Psoas muscle (tissue), 8 donors: ENCODE measurements around the gene KLRC2. TPM values are rescaled to one million over a fixed set of nuclear protein-coding genes. Genes with fewer than 3 reads are reported as not detected.
"Not testable (repeated sequence)": the region's sequence is repeated elsewhere in the genome, so short reads cannot be mapped to it uniquely, and the experiment has no call there.

ENCODE experiments used
- ATAC-seq, 4 donors: fragments of 200-7000 bp; cut with Tn5 transposase; one replicate each; pipeline ENCODE4 v1.9.1; 2020; ENCODE audit warnings: moderate library complexity in 3 of 4, mild to moderate bottlenecking in 2 of 4
- DNase-seq, 2 donors: peaks; one replicate each; pipeline ENCODE4 v3.0.0-alpha.2; 2020
- H3K27ac ChIP-seq: fragments of 200-600 bp; one replicate; pipeline ENCODE4 v1.8.0; 2022
- H3K27me3 ChIP-seq, 3 donors: fragments of 200-600 bp in 1 of 3; one replicate each; pipeline versions ENCODE4 v1.6.1 to v1.8.0; 2013 to 2022; ENCODE audit warnings: low read length in 2 of 3, mild to moderate bottlenecking in 2 of 3, moderate library complexity in 1 of 3; ENCODE audit not compliant: insufficient read depth in 3 of 3
- H3K36me3 ChIP-seq, 2 donors: fragments of 200-600 bp in 1 of 2; one replicate each; pipeline versions ENCODE4 v1.6.1 to v1.8.0; 2013 to 2022; ENCODE audit warnings: low read depth in 1 of 2, mild to moderate bottlenecking in 1 of 2, moderate library complexity in 1 of 2; ENCODE audit not compliant: insufficient read depth in 1 of 2
- H3K4me1 ChIP-seq: fragments of 200-600 bp; one replicate; pipeline ENCODE4 v1.8.0; 2022
- H3K4me3 ChIP-seq: fragments of 200-600 bp; one replicate; pipeline ENCODE4 v1.8.0; 2022; ENCODE audit warnings: mild to moderate bottlenecking
- H3K9me3 ChIP-seq: fragments of 200-600 bp; one replicate; pipeline ENCODE4 v1.8.0; 2022
- CTCF ChIP-seq: fragments of 200-600 bp; IDR thresholded peaks from one replicate; pipeline ENCODE4 v1.8.0; 2022; ENCODE audit warnings: antibody characterized with exemption
- WGBS, 3 donors: extraction: QIAGEN DNeasy Blood & Tissue Kit; methylation state at CpG; one replicate each; pipeline versions ENCODE4 v1.1.6 to v1.1.7; 2013; 5-methylcytosine and 5-hydroxymethylcytosine counted together
- intact Hi-C, 2 donors: fragments of 100-400 bp; cut with DNase I; formaldehyde crosslinking; loops; one replicate each; pipeline versions ENCODE4 v1.11.0 to v1.14.2; 2022
- long read RNA-seq, 2 donors: library from polyadenylated mRNA; unstranded; transcript quantifications; one replicate each; pipeline ENCODE4 v2.0.0, GENCODE V29; 2021
- polyA plus RNA-seq, 3 donors: library from polyadenylated mRNA; stranded (reverse); fragments of 200-250 nt; gene quantifications; one replicate each; pipeline ENCODE4 v1.2.3, GENCODE V29; 2013
- total RNA-seq, 4 donors: library from RNA; stranded (reverse); fragmentation: NEBNext Ultra II Directional in 2 of 4; extraction: Animal tissue kit (Norgen Biotek cat#: 25700) in 2 of 4; gene quantifications; one replicate each; pipeline versions ENCODE4 v1.2.1 to v1.2.4, GENCODE V29; 2021 to 2023
- donor health status: healthy with polysubstance abuse.
- donor health status: DM: no; HTN: no; CAD: no; lungs with moderate emphysema.
- donor health status: Bipolar disorder and iron deficiency.
- donor health status: healthy.
- donor health status: DM: yes; HTN: yes; CAD: no.
- donor health status: DM: no; HTN: no; CAD: no.
- donor health status: DM: no; HTN: no; CAD: no.
- donor health status: DM: yes; HTN: yes; CAD: no.

The KLRC2 gene
- total RNA-seq (not detected), polyA plus RNA-seq (not detected)
- long read RNA-seq, donor 1 = 0 reads
- long read RNA-seq, donor 2 = 0 reads

- intact Hi-C loops, H3K27me3 ChIP-seq, H3K4me3 ChIP-seq, H3K9me3 ChIP-seq, H3K4me1 ChIP-seq, DNase-seq, H3K36me3 ChIP-seq, ATAC-seq, H3K27ac ChIP-seq: not testable (repeated sequence)
- WGBS, 3 donors = 43 to 60% (median 46%) methylated on average over 3 of the region's 3 CpGs
Measured at GRCh38 chr12:10435816-10436215, at the start of gene KLRC2. Gene KLRC2 (minus strand): TSS chr12:10436010. CDS start chr12:10435986, 24 bp downstream.

GRCh38 chr12:10481901-10482300, 46.1 kb upstream of the KLRC2 start:
- H3K4me1 ChIP-seq, H3K4me3 ChIP-seq, intact Hi-C loops, H3K27ac ChIP-seq, H3K27me3 ChIP-seq, ATAC-seq, H3K9me3 ChIP-seq, DNase-seq, H3K36me3 ChIP-seq: not testable (repeated sequence)
- WGBS, 3 donors = 66 to 74% (median 69%) methylated on average over 2 of the region's 2 CpGs

- not testable (repeated sequence) for H3K27me3 ChIP-seq
Measured at GRCh38 chr12:10472808-10473207, 37.0 kb upstream of the KLRC2 start.

GRCh38 chr12:10469701-10470100, 33.9 kb upstream of the KLRC2 start:
- DNase-seq = no peak
- no peaks in the 10 kb centered on the region for H3K4me1 ChIP-seq
- H3K9me3 ChIP-seq = no peaks in the 10 kb centered on the region
- H3K36me3 ChIP-seq = no peaks in the 10 kb centered on the region
- no peak for ATAC-seq
- no peak overlapping the region for H3K27ac ChIP-seq
- intact Hi-C loops = no loop called here
- H3K4me3 ChIP-seq = no peak overlapping the region
- TF ChIP-seq CTCF = no peak
- WGBS, 3 donors = 90 to 91% (median 91%) methylated on average over 1 of the region's 1 CpG
- no peaks in the 10 kb centered on the region for H3K27me3 ChIP-seq

More at GRCh38 chr12:10472808-10473207, 37.0 kb upstream of the KLRC2 start:
- WGBS, 3 donors = 87 to 92% (median 91%) methylated on average over 5 of the region's 5 CpGs
- H3K4me3 ChIP-seq, intact Hi-C loops, ATAC-seq, H3K9me3 ChIP-seq, DNase-seq, H3K36me3 ChIP-seq, H3K27ac ChIP-seq, H3K4me1 ChIP-seq: not testable (repeated sequence)

GRCh38 chr12:10466311-10466710, 30.5 kb upstream of the KLRC2 start:
- Histone ChIP-seq H3K36me3 (no peaks in the 10 kb centered on the region), H3K4me1 (no peaks in the 10 kb centered on the region), H3K9me3 (no peaks in the 10 kb centered on the region), H3K27ac (no peak overlapping the region), H3K27me3 (no peaks in the 10 kb centered on the region), H3K4me3 (no peak overlapping the region)
- DNase-seq (no peak), ATAC-seq (no peak)
- TF ChIP-seq CTCF = no peak
- intact Hi-C loops = no loop called here
- 84 to 91% (median 86%) methylated on average over 4 of the region's 4 CpGs for WGBS, 3 donors

GRCh38 chr12:10457760-10458159, 21.9 kb upstream of the KLRC2 start:
- no peaks in the 10 kb centered on the region for H3K36me3 ChIP-seq
- no peak overlapping the region for H3K27ac ChIP-seq
- ATAC-seq (no peak), DNase-seq (no peak)
- no peak overlapping the region for H3K4me3 ChIP-seq
- WGBS, 3 donors = 89 to 93% (median 90%) methylated on average over 3 of the region's 3 CpGs
- intact Hi-C loops = no loop called here
- no peaks in the 10 kb centered on the region for H3K4me1 ChIP-seq
- H3K27me3 ChIP-seq = no peaks in the 10 kb centered on the region
- H3K9me3 ChIP-seq = peaks cover 15% of the 10 kb centered on the region
- TF ChIP-seq CTCF = no peak
